ENCODE data around the gene ABCC9. TPM values are rescaled to one million over a fixed set of nuclear protein-coding genes. Genes with fewer than 3 reads are reported as not detected.
"Not testable (repeated sequence)": the region's sequence is repeated elsewhere in the genome, so short reads cannot be mapped to it uniquely, and the experiment has no call there.

The ABCC9 gene
- total and polyA plus RNA-seq, 8 donors: 12.2 to 30.5 (median 18.2) TPM

GRCh38 chr12:21911832-21912231 is 29.4 kb downstream of the ABCC9 start:
- DNase-seq (no peak), ATAC-seq (no peak)
- intact Hi-C loops (cut with DNase I): no loop called here
- Histone ChIP-seq H3K27me3 (no peaks in the 10 kb centered on the region), H3K36me3 (no peaks in the 10 kb centered on the region), H3K4me3 (no peak overlapping the region), H3K9me3 (no peaks in the 10 kb centered on the region), H3K27ac (no peak overlapping the region), H3K4me1 (no peaks in the 10 kb centered on the region)
- TF ChIP-seq CTCF (IDR thresholded peaks at IDR 0.05): no peak

- ATAC-seq (no peak), DNase-seq (no peak)
- Histone ChIP-seq H3K27me3 (no peaks in the 10 kb centered on the region), H3K36me3 (no peaks in the 10 kb centered on the region), H3K4me3 (no peak overlapping the region), H3K9me3 (no peaks in the 10 kb centered on the region), H3K4me1 (no peaks in the 10 kb centered on the region), H3K27ac (no peak overlapping the region)
- TF ChIP-seq CTCF (IDR thresholded peaks at IDR 0.05): no peak
- intact Hi-C loops (cut with DNase I): no loop called here
Observed at GRCh38 chr12:21910657-21911056, 30.6 kb downstream of the ABCC9 start.

- DNase-seq (no peak), ATAC-seq (no peak)
- intact Hi-C loops (cut with DNase I): no loop called here
- Histone ChIP-seq H3K27ac (no peak overlapping the region), H3K36me3 (no peaks in the 10 kb centered on the region), H3K4me1 (no peaks in the 10 kb centered on the region), H3K9me3 (no peaks in the 10 kb centered on the region), H3K4me3 (no peak overlapping the region), H3K27me3 (no peaks in the 10 kb centered on the region)
- no peak for TF ChIP-seq CTCF (IDR thresholded peaks at IDR 0.05)
Observed at GRCh38 chr12:21907948-21908837, 33.0 kb downstream of the ABCC9 start.

- H3K27ac ChIP-seq: no peak overlapping the region
- intact Hi-C loops (cut with DNase I): no loop called here
Observed at GRCh38 chr12:21906919-21907493, 34.2 kb downstream of the ABCC9 start.

GRCh38 chr12:21899532-21899931 is 41.7 kb downstream of the ABCC9 start:
- H3K27ac ChIP-seq; H3K36me3 ChIP-seq; H3K4me3 ChIP-seq; ATAC-seq; H3K27me3 ChIP-seq; intact Hi-C loops (cut with DNase I); H3K9me3 ChIP-seq; H3K4me1 ChIP-seq: not testable (repeated sequence)
- peak in 1 of 4 donors; percentile 21 for DNase-seq

More at GRCh38 chr12:21906919-21907493, 34.2 kb downstream of the ABCC9 start:
- Histone ChIP-seq H3K4me1 (no peaks in the 10 kb centered on the region), H3K4me3 (no peak overlapping the region), H3K9me3 (no peaks in the 10 kb centered on the region), H3K27me3 (no peaks in the 10 kb centered on the region), H3K36me3 (no peaks in the 10 kb centered on the region)
- TF ChIP-seq CTCF (IDR thresholded peaks at IDR 0.05): no peak
- DNase-seq: no peak
- ATAC-seq: no peak
